Measurements from ENCODE around the gene KRT73. TPM values are rescaled to one million over a fixed set of nuclear protein-coding genes. Genes with fewer than 3 reads are reported as not detected.

KRT73 gene
- total and polyA plus RNA-seq, 2 of the 8 experiments (the other 6 are each of a cell fraction or from before 2014, with no cell fraction given) = not detected

- no peak for TF ChIP-seq RBBP5 (IDR thresholded peaks at IDR 0.05; ENCODE audit: borderline replicate concordance, low read depth, low read length)
These were observed 1.5 kb downstream of the KRT73 start (continued) for GRCh38 chr12:52616680-52617402.

Measured in H1 (cell line).